Measurements from ENCODE around the gene NXPH2.

The NXPH2 gene

GRCh38 chr2:138630164-138630563 is 150.0 kb downstream of the NXPH2 start:
- no peak overlapping the region for H3K27ac ChIP-seq (ENCODE audit: low read length)
- H3K9ac ChIP-seq (ENCODE audit: low read length) = no peak overlapping the region
- no peaks in the 10 kb centered on the region for H3K36me3 ChIP-seq (ENCODE audit: control insufficient read depth, low read depth, low read length)
- no peaks in the 10 kb centered on the region for H3K4me1 ChIP-seq (ENCODE audit: control insufficient read depth, low read depth, low read length)
- no peaks in the 10 kb centered on the region for H3K27me3 ChIP-seq (ENCODE audit: control insufficient read depth, insufficient read depth, low read length)
- no peak overlapping the region for H3K4me3 ChIP-seq (ENCODE audit: low read length)
- peaks cover 5% of the 10 kb centered on the region for H3K9me3 ChIP-seq (ENCODE audit: control insufficient read depth, low read depth, low read length)

- Histone ChIP-seq H3K27me3 (ENCODE audit: control insufficient read depth, insufficient read depth, low read length) (no peaks in the 10 kb centered on the region), H3K4me3 (ENCODE audit: low read length) (no peak overlapping the region), H3K27ac (ENCODE audit: low read length) (no peak overlapping the region), H3K9me3 (ENCODE audit: control insufficient read depth, low read depth, low read length) (no peaks in the 10 kb centered on the region), H3K9ac (ENCODE audit: low read length) (no peak overlapping the region), H3K36me3 (ENCODE audit: control insufficient read depth, low read depth, low read length) (no peaks in the 10 kb centered on the region), H3K4me1 (ENCODE audit: control insufficient read depth, low read depth, low read length) (no peaks in the 10 kb centered on the region)
Measured at GRCh38 chr2:138626148-138626547, 154.0 kb downstream of the NXPH2 start.

- Histone ChIP-seq H3K4me3 (ENCODE audit: low read length) (no peak overlapping the region), H3K27me3 (ENCODE audit: control insufficient read depth, insufficient read depth, low read length) (no peaks in the 10 kb centered on the region), H3K36me3 (ENCODE audit: control insufficient read depth, low read depth, low read length) (no peaks in the 10 kb centered on the region), H3K4me1 (ENCODE audit: control insufficient read depth, low read depth, low read length) (no peaks in the 10 kb centered on the region), H3K9me3 (ENCODE audit: control insufficient read depth, low read depth, low read length) (no peaks in the 10 kb centered on the region), H3K27ac (ENCODE audit: low read length) (no peak overlapping the region), H3K9ac (ENCODE audit: low read length) (no peak overlapping the region)
Measured at GRCh38 chr2:138622613-138623012, 157.6 kb downstream of the NXPH2 start.

- Histone ChIP-seq H3K4me3 (ENCODE audit: low read length) (no peak overlapping the region), H3K9ac (ENCODE audit: low read length) (no peak overlapping the region), H3K27ac (ENCODE audit: low read length) (no peak overlapping the region), H3K36me3 (ENCODE audit: control insufficient read depth, low read depth, low read length) (no peaks in the 10 kb centered on the region), H3K27me3 (ENCODE audit: control insufficient read depth, insufficient read depth, low read length) (no peaks in the 10 kb centered on the region), H3K9me3 (ENCODE audit: control insufficient read depth, low read depth, low read length) (no peaks in the 10 kb centered on the region), H3K4me1 (ENCODE audit: control insufficient read depth, low read depth, low read length) (no peaks in the 10 kb centered on the region)
Measured at GRCh38 chr2:138621139-138621538, 159.1 kb downstream of the NXPH2 start.

GRCh38 chr2:138620431-138620830 is 159.8 kb downstream of the NXPH2 start:
- H3K27ac ChIP-seq (ENCODE audit: low read length) = no peak overlapping the region
- no peaks in the 10 kb centered on the region for H3K4me1 ChIP-seq (ENCODE audit: control insufficient read depth, low read depth, low read length)
- no peaks in the 10 kb centered on the region for H3K36me3 ChIP-seq (ENCODE audit: control insufficient read depth, low read depth, low read length)
- no peak overlapping the region for H3K9ac ChIP-seq (ENCODE audit: low read length)
- H3K27me3 ChIP-seq (ENCODE audit: control insufficient read depth, insufficient read depth, low read length) = no peaks in the 10 kb centered on the region
- H3K9me3 ChIP-seq (ENCODE audit: control insufficient read depth, low read depth, low read length) = no peaks in the 10 kb centered on the region
- no peak overlapping the region for H3K4me3 ChIP-seq (ENCODE audit: low read length)
